HG03196 (cell line): ENCODE results near the gene M6PR.
"Not testable (repeated sequence)": the region's sequence is repeated elsewhere in the genome, so short reads cannot be mapped to it uniquely, and the experiment has no call there.

Experiments used
- ATAC-seq: cut with Tn5 transposase; IDR thresholded peaks from one replicate; pipeline ENCODE4 v1.9.1; 2021; ENCODE audit not compliant: unreplicated experiment

The M6PR gene

GRCh38 chr12:8914033-8914715, 35.3 kb downstream of the M6PR start, which contains the start of gene PHC1:
PHC1 (plus strand) TSS chr12:8914509; CDS start chr12:8917678, 3,169 bp downstream.
- ATAC-seq, result peak; percentile 53

GRCh38 chr12:8913702-8914032, 35.8 kb downstream of the M6PR start:
- ATAC-seq, result no peak

GRCh38 chr12:8912914-8913313, 36.5 kb downstream of the M6PR start:
- no peak for ATAC-seq

GRCh38 chr12:8911606-8912268, 37.7 kb downstream of the M6PR start:
- no peak for ATAC-seq

GRCh38 chr12:8909752-8910151, 39.7 kb downstream of the M6PR start:
- no peak for ATAC-seq

GRCh38 chr12:8907513-8907912, 41.9 kb downstream of the M6PR start:
- ATAC-seq, result no peak

- ATAC-seq, result no peak
Measured at GRCh38 chr12:8906266-8907180, 42.9 kb downstream of the M6PR start.

GRCh38 chr12:8905546-8905945, 43.9 kb downstream of the M6PR start:
- ATAC-seq, result no peak

GRCh38 chr12:8904665-8905064, 44.8 kb downstream of the M6PR start:
- no peak for ATAC-seq

- no peak for ATAC-seq
Measured at GRCh38 chr12:8903646-8904045, 45.8 kb downstream of the M6PR start.

GRCh38 chr12:8902703-8903102, 46.7 kb downstream of the M6PR start:
- not testable (repeated sequence) for ATAC-seq

- ATAC-seq, result no peak
Measured at GRCh38 chr12:8899830-8900229, 49.6 kb downstream of the M6PR start.

- ATAC-seq, result no peak
Measured at GRCh38 chr12:8897081-8897480, 52.4 kb downstream of the M6PR start.

GRCh38 chr12:8894986-8895385, 54.5 kb downstream of the M6PR start:
- no peak for ATAC-seq

GRCh38 chr12:8894378-8894777, 55.1 kb downstream of the M6PR start:
- ATAC-seq, result no peak

GRCh38 chr12:8891976-8892375, 57.5 kb downstream of the M6PR start:
- no peak for ATAC-seq
